Stimulated activated CD8-positive, alpha-beta memory T cell treated with anti-CD3 and anti-CD28 coated beads, Interleukin-7, amount 100 ng/mL, for 1 hour (primary cell): ENCODE results near the gene DEK.
"Not testable (repeated sequence)": the region's sequence is repeated elsewhere in the genome, so short reads cannot be mapped to it uniquely, and the experiment has no call there.

Experiments used
- DNase-seq, 2 donors: peaks; one replicate each; pipeline ENCODE4 v3.0.0-alpha.2; 2020; ENCODE audit warnings: low read depth in 2 of 2

Gene DEK

GRCh38 chr6:18204691-18205090, 59.6 kb downstream of the DEK start:
- no peak for DNase-seq

- no peak for DNase-seq
Measured at GRCh38 chr6:18203786-18204185, 60.5 kb downstream of the DEK start.

GRCh38 chr6:18192026-18192425, 72.3 kb downstream of the DEK start:
- no peak for DNase-seq

- no peak for DNase-seq
Measured at GRCh38 chr6:18189196-18189595, 75.1 kb downstream of the DEK start.

GRCh38 chr6:18187701-18188100, 76.6 kb downstream of the DEK start:
- DNase-seq, result no peak

- DNase-seq, result no peak
Measured at GRCh38 chr6:18186540-18187250, 77.6 kb downstream of the DEK start.

- DNase-seq, result no peak
Measured at GRCh38 chr6:18186033-18186432, 78.3 kb downstream of the DEK start.

GRCh38 chr6:18185624-18186023, 78.7 kb downstream of the DEK start:
- no peak for DNase-seq

- no peak for DNase-seq
Measured at GRCh38 chr6:18183766-18184165, 80.6 kb downstream of the DEK start.

GRCh38 chr6:18182568-18182967, 81.8 kb downstream of the DEK start:
- DNase-seq, result no peak

- DNase-seq, result no peak
Measured at GRCh38 chr6:18179770-18180356, 84.5 kb downstream of the DEK start.

- DNase-seq, result no peak
Measured at GRCh38 chr6:18178960-18179615, 85.2 kb downstream of the DEK start.

GRCh38 chr6:18177286-18177965, 86.9 kb downstream of the DEK start:
- no peak for DNase-seq

GRCh38 chr6:18176198-18176597, 88.1 kb downstream of the DEK start:
- not testable (repeated sequence) for DNase-seq
